Measurements from ENCODE around the gene MYL2. TPM values are rescaled to one million over a fixed set of nuclear protein-coding genes. Genes with fewer than 3 reads are reported as not detected.

MYL2 gene
- total RNA-seq, 1 donor from 2014 or later = not detected

- Mint-ChIP-seq H3K27me3 (ENCODE audit: unreplicated experiment) (peaks cover 14% of the 10 kb centered on the region), H3K9me3 (ENCODE audit: unreplicated experiment) (no peaks in the 10 kb centered on the region), H3K27ac (ENCODE audit: unreplicated experiment) (no peak overlapping the region), H3K36me3 (ENCODE audit: unreplicated experiment) (no peaks in the 10 kb centered on the region), H3K4me3 (ENCODE audit: unreplicated experiment) (no peak overlapping the region), H3K4me1 (ENCODE audit: unreplicated experiment) (no peaks in the 10 kb centered on the region)
- TF ChIP-seq CTCF (IDR thresholded peaks at IDR 0.05) = no peak
- no peak for DNase-seq (ENCODE audit: extremely low spot score, unreplicated experiment)
These were observed 57.2 kb downstream of the MYL2 start for GRCh38 chr12:110863161-110863560.

- no peaks in the 10 kb centered on the region for H3K36me3 Mint-ChIP-seq (ENCODE audit: unreplicated experiment)
- no peak for DNase-seq (ENCODE audit: extremely low spot score, unreplicated experiment)
- H3K27me3 Mint-ChIP-seq (ENCODE audit: unreplicated experiment) = peaks cover 14% of the 10 kb centered on the region
- H3K9me3 Mint-ChIP-seq (ENCODE audit: unreplicated experiment) = no peaks in the 10 kb centered on the region
- H3K27ac Mint-ChIP-seq (ENCODE audit: unreplicated experiment) = no peak overlapping the region
- H3K4me1 Mint-ChIP-seq (ENCODE audit: unreplicated experiment) = no peaks in the 10 kb centered on the region
- TF ChIP-seq CTCF (IDR thresholded peaks at IDR 0.05) = no peak
- H3K4me3 Mint-ChIP-seq (ENCODE audit: unreplicated experiment) = no peak overlapping the region
These were observed 58.0 kb downstream of the MYL2 start for GRCh38 chr12:110862329-110862728.

GRCh38 chr12:110861729-110862128 lies 58.6 kb downstream of the MYL2 start:
- H3K27ac Mint-ChIP-seq (ENCODE audit: unreplicated experiment) = no peak overlapping the region
- no peak for TF ChIP-seq CTCF (IDR thresholded peaks at IDR 0.05)
- H3K27me3 Mint-ChIP-seq (ENCODE audit: unreplicated experiment) = peaks cover 14% of the 10 kb centered on the region
- DNase-seq (ENCODE audit: extremely low spot score, unreplicated experiment) = no peak
- no peak overlapping the region for H3K4me3 Mint-ChIP-seq (ENCODE audit: unreplicated experiment)
- no peaks in the 10 kb centered on the region for H3K9me3 Mint-ChIP-seq (ENCODE audit: unreplicated experiment)
- H3K4me1 Mint-ChIP-seq (ENCODE audit: unreplicated experiment) = no peaks in the 10 kb centered on the region
- no peaks in the 10 kb centered on the region for H3K36me3 Mint-ChIP-seq (ENCODE audit: unreplicated experiment)

Other genes starting within 250 kb of the MYL2 start
- 0.76 and 0.94 TPM in 2 replicates for gene HVCN1, start 231.5 kb downstream of the MYL2 start, total RNA-seq
- 99.0 and 102 TPM in 2 replicates for gene PPP1CC, start 177.7 kb downstream of the MYL2 start, total RNA-seq
- not detected in 2 replicates for gene CCDC63, start 73.6 kb downstream of the MYL2 start, total RNA-seq
- gene CUX2, start 113.6 kb upstream of the MYL2 start, total RNA-seq = not detected in 2 replicates

All from osteocyte (in vitro differentiated cells).